Stomach (tissue), 9 donors: ENCODE results near the gene USP40. TPM values are rescaled to one million over a fixed set of nuclear protein-coding genes. Genes with fewer than 3 reads are reported as not detected.
A peak's percentile ranks its signal among the peaks of the same experiment; 100 is the strongest.

Experiments
- DNase-seq, 2 donors: peaks; one replicate each; pipeline versions ENCODE4 v3.0.0 to v3.0.0-alpha.2; 2013 to 2019
- H3K27ac ChIP-seq, 5 donors: fragments of 200-600 bp in 4 of 5; sonication (generic) in 4 of 5; one replicate each; pipeline ENCODE4 v1.5.1; 2013 to 2019; ENCODE audit warnings: mild to moderate bottlenecking in 1 of 5, moderate library complexity in 1 of 5
- H3K27me3 ChIP-seq, 3 donors: fragments of 200-600 bp; sonication (generic); one replicate each; pipeline ENCODE4 v1.5.1; 2017 to 2019; ENCODE audit warnings: mixed run types in 1 of 3
- H3K36me3 ChIP-seq, 4 donors: fragments of 200-600 bp; sonication (generic); 1 replicate in 3 of 4; 2 replicates in 1 of 4; pipeline ENCODE4 v1.5.1; 2016 to 2019
- H3K4me1 ChIP-seq, 4 donors: fragments of 200-600 bp; sonication (generic); one replicate each; pipeline ENCODE4 v1.5.1; 2016 to 2019
- H3K4me3 ChIP-seq, 4 donors: fragments of 200-600 bp; sonication (generic) in 3 of 4; one replicate each; pipeline ENCODE4 v1.5.1; 2016 to 2019; ENCODE audit warnings: mild to moderate bottlenecking in 1 of 4
- H3K9me3 ChIP-seq, 4 donors: fragments of 200-600 bp; sonication (generic); one replicate each; pipeline ENCODE4 v1.5.1; 2016 to 2019
- CTCF ChIP-seq, 7 experiments: fragments of 450-650 bp in 4 of 7; fragments of 200-600 bp in 3 of 7; sonication (generic) in 3 of 7; IDR thresholded peaks; one replicate each; pipeline ENCODE4 v1.5.1; 2016 to 2019; ENCODE audit warnings: antibody characterized with exemption in 7 of 7, control low read depth in 2 of 7, mild to moderate bottlenecking in 1 of 7
- EP300 ChIP-seq: sonication (generic); formaldehyde crosslinking; IDR thresholded peaks from one replicate; pipeline ENCODE4 v1.6.1; 2017; ENCODE audit warnings: antibody characterized with exemption
- POLR2A ChIP-seq, 4 donors: fragments of 450-650 bp; IDR thresholded peaks; one replicate each; pipeline ENCODE4 v1.6.1; 2016; ENCODE audit warnings: antibody characterized with exemption in 4 of 4, control low read depth in 2 of 4, mild to moderate bottlenecking in 1 of 4, moderate library complexity in 1 of 4
- POLR2AphosphoS5 ChIP-seq, 3 donors: sonication (generic); formaldehyde crosslinking; IDR thresholded peaks; one replicate each; pipeline ENCODE4 v1.6.1; 2016; ENCODE audit warnings: antibody characterized with exemption in 3 of 3
- WGBS, 5 donors: extraction: QIAGEN DNeasy Blood & Tissue Kit in 3 of 5; methylation state at CpG; one replicate each; pipeline versions ENCODE4 v1.1.5 to v1.1.7; 2013 to 2018; 5-methylcytosine and 5-hydroxymethylcytosine counted together
- intact Hi-C: fragments of 100-400 bp; cut with DNase I; formaldehyde crosslinking; loops from one replicate; pipeline ENCODE4 v1.15.1; 2023; ENCODE audit warnings: low total_unique reads
- polyA plus RNA-seq, 3 donors: library from polyadenylated mRNA; stranded (reverse); fragments of 200-250 nt; gene quantifications; one replicate each; pipeline ENCODE4 v1.2.3, GENCODE V29; 2013
- total RNA-seq, 5 donors: library from RNA; depleted of rRNA; stranded (reverse); fragments of >200 nt; gene quantifications; one replicate each; pipeline versions ENCODE4 v1.1.0 to v1.2.3, GENCODE V29; 2014 to 2016
- donor health status: healthy with polysubstance abuse.
- donor health status: Bipolar disorder and iron deficiency.
- donor health status: healthy.

Gene USP40
- total and polyA plus RNA-seq, 8 donors: 14.5 to 186 (median 31.3) TPM

GRCh38 chr2:233485726-233486125 lies 80.9 kb downstream of the USP40 start:
- no peak for DNase-seq
- H3K4me1 ChIP-seq: peaks cover 6 to 49% (median 15%) of the 10 kb centered on the region in 4 donors
- TF ChIP-seq CTCF (IDR thresholded peaks at IDR 0.05): no peak
- intact Hi-C loops: no loop called here
- H3K4me3 ChIP-seq: no peak overlapping the region
- 87 to 90% (median 90%) methylated on average over 15 of the region's 15 CpGs for WGBS, 5 donors
- H3K9me3 ChIP-seq: no peaks in the 10 kb centered on the region
- peaks cover 28 to 86% (median 73%) of the 10 kb centered on the region in 4 donors for H3K36me3 ChIP-seq
- H3K27ac ChIP-seq: peak overlapping the region in 2 of 5 donors; percentile 46 to 69
- no peaks in the 10 kb centered on the region for H3K27me3 ChIP-seq

GRCh38 chr2:233482616-233483015 lies 84.0 kb downstream of the USP40 start:
- H3K27ac ChIP-seq: peak overlapping the region in 3 of 5 donors; percentile 69 to 79 (median 74)
- H3K36me3 ChIP-seq: peaks cover 32 to 93% (median 76%) of the 10 kb centered on the region in 4 donors
- intact Hi-C loops: no loop called here
- no peaks in the 10 kb centered on the region for H3K27me3 ChIP-seq
- TF ChIP-seq EP300: no peak
- TF ChIP-seq POLR2A (IDR thresholded peaks at IDR 0.05): no peak
- no peak for TF ChIP-seq POLR2AphosphoS5 (IDR thresholded peaks at IDR 0.05)
- no peak for TF ChIP-seq CTCF (IDR thresholded peaks at IDR 0.05)
- DNase-seq: no peak
- H3K4me3 ChIP-seq: no peak overlapping the region
- H3K4me1 ChIP-seq: peaks cover 16 to 47% (median 21%) of the 10 kb centered on the region in 4 donors
- no peaks in the 10 kb centered on the region for H3K9me3 ChIP-seq
- 79 to 97% (median 91%) methylated on average over 5 of the region's 5 CpGs for WGBS, 5 donors

- peaks cover 13 to 37% (median 20%) of the 10 kb centered on the region in 4 donors for H3K4me1 ChIP-seq
- no peaks in the 10 kb centered on the region for H3K9me3 ChIP-seq
- intact Hi-C loops: no loop called here
- no peaks in the 10 kb centered on the region for H3K27me3 ChIP-seq
- DNase-seq: peak in 1 of 2 donors; percentile 66
- no peak overlapping the region for H3K4me3 ChIP-seq
- H3K36me3 ChIP-seq: peaks cover 42 to 94% (median 82%) of the 10 kb centered on the region in 4 donors
- H3K27ac ChIP-seq: peak overlapping the region; percentile 42 to 79 (median 72)
- no peak for TF ChIP-seq CTCF (IDR thresholded peaks at IDR 0.05)
- peak; percentile 12 to 64 (median 44) for TF ChIP-seq POLR2AphosphoS5 (IDR thresholded peaks at IDR 0.05)
- TF ChIP-seq EP300: no peak
- WGBS, 5 donors: 31 to 62% (median 42%) methylated on average over 22 of the region's 22 CpGs
These were observed 85.0 kb downstream of the USP40 start for GRCh38 chr2:233481368-233482142.

- WGBS, 5 donors: 33 to 60% (median 51%) methylated on average over 19 to 21 of the region's 21 CpGs
- TF ChIP-seq CTCF (IDR thresholded peaks at IDR 0.05) (peak in 4 of 7 experiments; percentile 20 to 50 (median 44)), POLR2A (IDR thresholded peaks at IDR 0.05) (no peak), POLR2AphosphoS5 (IDR thresholded peaks at IDR 0.05) (peak in 2 of 3 donors; percentile 69 to 79), EP300 (no peak)
- H3K9me3 ChIP-seq: no peaks in the 10 kb centered on the region
- peaks cover 12 to 29% (median 20%) of the 10 kb centered on the region in 4 donors for H3K4me1 ChIP-seq
- H3K27me3 ChIP-seq: no peaks in the 10 kb centered on the region
- H3K27ac ChIP-seq: peak overlapping the region; percentile 38 to 79 (median 72)
- intact Hi-C loops: no loop called here
- no peak overlapping the region for H3K4me3 ChIP-seq
- H3K36me3 ChIP-seq: peaks cover 43 to 94% (median 82%) of the 10 kb centered on the region in 4 donors
- DNase-seq: peak; percentile 51 to 94
These were observed 85.9 kb downstream of the USP40 start for GRCh38 chr2:233480490-233481202.
